NCI-H1105 (cell line): ENCODE data around the gene THUMPD1.
"Not testable (repeated sequence)": the region's sequence is repeated elsewhere in the genome, so short reads cannot be mapped to it uniquely, and the experiment has no call there.

Experiments
- DNase-seq: peaks from one replicate; lab custom pipeline; 2025; lab: John Stamatoyannopoulos, UW

Gene THUMPD1

DNA sequence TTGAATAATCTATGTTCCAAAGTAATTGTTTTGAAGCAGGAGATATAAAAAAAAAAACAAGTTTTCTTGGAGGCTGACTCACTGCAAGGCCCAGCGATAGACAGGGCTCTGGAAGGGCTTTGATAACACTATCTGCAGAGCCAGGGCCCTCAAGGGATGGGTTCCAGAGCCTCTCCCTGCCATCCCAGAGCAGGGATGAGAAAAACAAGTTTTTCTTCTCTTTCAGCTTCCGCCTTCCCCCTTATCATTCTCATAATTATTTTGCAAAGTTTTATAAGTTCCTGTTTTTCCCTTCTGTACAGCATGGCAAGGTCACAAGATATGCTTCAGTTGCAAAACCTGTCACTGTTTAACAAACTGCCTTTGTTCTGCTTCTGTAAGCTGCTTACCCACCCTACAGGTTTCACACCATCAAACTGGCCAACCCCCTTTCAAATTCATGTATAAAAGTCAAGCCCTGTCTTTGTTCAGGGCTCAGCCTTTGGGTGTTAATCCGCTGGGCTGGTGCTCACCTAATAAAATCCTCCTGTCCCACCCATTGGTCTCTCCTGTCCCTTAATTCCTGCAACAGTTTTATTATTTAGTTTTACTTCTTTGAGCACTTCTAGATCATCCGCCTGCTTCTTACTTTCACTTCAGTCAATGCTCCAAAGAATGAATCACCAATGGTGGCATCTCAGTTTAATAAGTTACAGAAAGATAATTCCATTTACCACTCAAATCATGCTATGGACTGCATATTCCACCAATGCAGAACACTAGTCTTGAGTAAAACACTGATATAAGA lies 5.6 kb upstream of the THUMPD1 start:
- DNase-seq, result no peak

DNA sequence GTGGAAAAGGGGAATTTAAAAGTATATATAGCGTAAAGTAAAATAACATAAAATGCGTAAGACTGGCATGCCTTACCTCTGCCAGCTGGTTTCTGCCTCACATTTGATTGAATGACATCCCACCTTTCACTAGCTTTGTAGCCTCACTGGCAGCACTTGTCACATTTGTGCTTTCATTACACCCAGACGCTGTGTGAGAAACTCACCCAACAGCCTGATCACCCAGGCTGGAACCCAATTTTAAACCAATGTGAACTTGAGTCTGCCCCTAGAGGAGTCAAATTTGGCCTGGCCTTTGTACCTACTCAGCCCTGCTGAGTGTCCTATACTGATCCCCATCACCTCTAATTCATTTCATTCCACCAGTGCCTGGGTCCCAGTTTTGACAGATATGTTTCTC lies 4.8 kb upstream of the THUMPD1 start:
- no peak for DNase-seq

DNA sequence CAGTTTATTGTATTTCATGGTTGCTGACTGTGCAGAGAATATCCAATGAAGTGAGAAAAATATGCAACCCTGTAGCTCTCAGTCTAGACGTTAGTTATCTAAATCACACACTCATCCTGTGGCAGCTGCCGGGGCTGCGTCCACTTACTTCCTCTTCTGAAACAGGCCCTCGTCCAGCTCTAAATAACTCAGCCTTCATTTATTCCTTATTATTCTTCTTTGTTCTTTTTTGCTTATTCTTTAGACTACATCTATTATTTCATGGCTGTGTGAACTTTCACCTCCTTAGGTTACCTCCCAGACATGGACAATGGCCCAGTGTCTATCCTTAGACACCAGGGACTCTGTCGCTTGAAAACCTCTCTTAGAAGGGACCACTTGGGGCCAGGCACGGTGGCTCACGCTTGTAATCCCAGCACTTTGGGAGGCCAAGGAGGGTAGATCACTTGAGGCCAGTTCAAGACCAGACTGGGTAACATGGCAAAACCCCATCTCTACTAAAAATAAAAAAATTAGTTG lies 3.4 kb upstream of the THUMPD1 start:
- no peak for DNase-seq

DNA sequence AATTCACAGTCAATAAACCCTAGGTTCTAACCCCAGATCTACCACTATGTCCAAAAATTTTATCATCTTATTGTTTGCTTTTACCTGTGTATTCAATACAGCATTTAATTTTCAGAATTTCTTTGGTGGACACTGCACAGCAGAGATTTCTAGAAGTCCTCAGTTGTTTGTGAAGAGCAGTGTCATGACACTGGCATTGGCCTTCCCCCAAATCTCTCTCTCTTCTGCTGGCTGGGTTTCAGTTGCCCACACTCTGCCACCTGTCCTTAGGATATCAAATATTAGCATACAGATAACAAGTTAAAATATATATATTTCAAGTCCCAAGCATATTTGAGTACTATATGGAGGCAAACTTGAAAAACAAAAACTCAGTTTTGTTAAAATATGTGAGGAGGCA lies 2.0 kb upstream of the THUMPD1 start:
- DNase-seq, result no peak

DNA sequence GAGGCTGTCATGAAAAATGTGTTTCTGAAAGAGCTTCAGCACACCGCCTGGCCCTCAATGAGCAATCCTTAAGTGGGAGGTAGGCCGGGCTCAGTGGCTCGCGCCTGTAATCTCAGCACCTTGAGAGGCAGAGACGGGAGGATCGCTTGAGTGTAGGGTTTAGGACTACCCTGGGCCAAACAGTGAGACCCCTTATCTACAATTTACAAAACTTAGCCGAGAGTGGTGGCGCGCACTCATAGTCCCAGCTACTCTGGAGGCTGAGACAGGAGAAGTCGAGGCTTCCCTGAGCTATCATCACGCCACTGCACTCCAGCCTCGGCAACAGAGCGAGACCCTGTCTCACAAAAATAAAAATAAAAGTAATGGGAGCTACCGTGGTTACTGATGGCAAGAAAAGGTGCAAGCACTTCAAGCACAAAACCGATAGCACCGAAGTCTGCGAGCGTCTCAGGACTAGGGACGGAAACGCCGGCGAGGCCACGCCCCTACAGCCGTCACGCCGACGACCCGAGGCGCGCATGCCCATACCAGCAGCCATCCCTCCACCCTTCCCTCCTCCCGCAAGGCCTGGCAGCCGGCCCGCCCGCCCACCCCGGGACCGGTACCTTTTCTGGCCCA lies 607 bp downstream of the THUMPD1 start:
- DNase-seq, result peak; percentile 16

DNA sequence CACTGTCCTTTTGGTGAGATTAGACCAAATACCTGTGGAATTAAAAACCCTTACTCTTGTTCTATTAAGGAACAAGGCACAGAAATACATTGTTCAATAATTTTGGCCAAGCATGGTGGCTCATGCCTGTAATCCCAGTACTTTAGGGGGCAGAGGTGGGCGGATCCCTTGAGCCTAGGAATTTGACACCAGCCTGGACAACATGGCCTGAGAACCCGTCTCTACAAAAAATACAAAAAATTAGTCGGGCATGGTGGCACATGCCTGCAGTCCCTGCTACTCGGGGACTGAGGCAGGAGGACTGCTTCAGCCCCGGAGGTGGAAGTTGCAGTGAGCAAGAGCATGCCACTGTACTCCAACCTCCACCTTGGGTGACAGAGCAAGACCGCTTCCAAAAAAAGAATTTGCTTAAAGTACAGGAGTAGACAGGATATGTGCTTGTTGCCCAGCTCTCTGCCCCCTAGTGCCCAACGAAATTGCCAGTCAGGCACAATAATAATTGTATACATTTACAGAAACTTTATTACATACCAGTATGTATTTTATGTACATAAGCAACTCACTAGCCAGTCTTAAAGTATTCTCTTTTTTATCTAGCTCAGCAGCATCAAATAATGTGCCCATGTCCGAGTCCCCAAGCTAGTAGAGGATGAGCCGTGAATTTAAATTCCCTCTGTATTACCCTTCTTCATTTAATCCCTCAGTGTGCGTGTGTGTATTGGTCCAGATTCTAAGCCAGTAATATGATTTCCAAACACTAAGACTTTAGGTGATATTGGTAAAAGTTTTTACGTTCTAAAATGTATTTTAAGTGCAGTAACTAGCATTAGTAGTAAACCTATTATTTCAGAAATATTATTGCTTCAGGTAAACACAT lies 1.4 kb downstream of the THUMPD1 start:
- no peak for DNase-seq

DNA sequence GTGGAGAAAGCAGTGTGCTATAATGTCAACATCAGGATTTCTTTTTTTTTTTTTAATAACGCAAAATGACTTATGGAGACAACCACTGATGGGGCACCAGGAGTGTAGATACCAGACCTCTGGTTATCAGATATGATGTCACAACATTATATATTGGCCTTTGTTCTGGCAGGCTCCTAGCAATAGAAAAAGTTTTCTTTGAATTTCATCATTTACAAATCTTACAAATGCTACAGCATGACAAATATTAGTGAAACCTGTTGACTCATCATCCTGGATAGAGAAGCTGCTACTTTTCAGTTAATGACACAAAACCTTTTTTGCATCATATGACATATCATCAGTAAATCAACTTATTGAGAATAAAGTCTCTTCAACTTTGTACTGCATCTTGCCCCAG lies 6.1 kb downstream of the THUMPD1 start:
- no peak for DNase-seq

DNA sequence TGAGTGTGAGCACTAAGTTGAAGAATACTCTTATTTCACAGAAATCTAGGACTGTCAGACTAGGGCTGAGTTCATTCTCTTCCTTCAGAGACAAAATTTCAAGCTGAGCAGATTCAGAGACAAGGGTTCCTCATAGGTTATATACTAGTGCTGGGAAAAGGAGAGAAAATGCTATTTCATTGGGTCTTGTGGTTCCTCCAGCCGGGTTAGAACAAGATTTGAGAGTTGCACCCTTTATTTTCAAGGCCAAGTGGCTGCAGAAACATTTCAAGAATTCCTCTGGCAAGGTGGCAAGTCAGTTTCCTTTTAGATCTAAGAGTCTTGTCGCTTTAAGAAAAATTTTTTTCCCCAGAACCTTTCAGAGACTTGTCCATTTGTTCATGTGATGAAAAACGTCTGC lies 6.8 kb downstream of the THUMPD1 start:
- no peak for DNase-seq

DNA sequence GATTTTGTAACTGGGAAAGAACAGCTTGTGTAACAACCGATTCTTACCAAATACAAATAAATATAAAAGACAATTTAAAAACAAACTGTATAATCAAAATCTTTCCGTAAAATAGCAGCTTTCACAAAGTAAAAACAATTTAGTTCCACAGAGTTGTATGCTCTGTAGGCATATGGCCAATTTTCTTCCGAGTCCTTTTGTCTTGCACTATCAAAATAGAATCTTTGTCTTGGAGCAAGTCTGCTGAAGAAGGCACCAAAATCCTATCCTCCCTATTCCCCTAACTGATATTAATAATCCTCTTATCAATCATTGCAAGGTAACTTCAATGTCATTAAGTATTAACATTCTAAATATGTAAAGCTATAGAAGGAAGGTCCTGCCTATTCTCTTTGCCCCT lies 7.6 kb downstream of the THUMPD1 start:
- no peak for DNase-seq

DNA sequence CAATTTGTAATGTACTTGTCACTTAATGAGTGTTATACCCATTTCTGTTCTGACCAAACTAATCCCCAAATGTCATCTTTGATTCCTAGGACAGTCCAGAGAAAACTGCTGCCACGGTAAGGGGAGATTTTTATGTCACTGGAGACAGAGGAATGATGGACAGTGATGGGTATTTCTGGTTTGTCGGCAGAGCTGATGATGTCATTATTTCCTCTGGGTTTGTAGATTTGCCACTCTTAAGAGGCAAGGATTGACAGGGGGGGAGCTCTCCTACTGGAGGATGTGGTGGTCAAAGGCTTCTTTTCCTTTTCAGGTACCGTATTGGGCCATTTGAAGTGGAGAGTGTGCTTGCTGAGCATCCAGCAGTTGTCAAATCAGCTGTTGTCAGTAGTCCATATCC lies 12.5 kb downstream of the THUMPD1 start:
- DNase-seq, result no peak

DNA sequence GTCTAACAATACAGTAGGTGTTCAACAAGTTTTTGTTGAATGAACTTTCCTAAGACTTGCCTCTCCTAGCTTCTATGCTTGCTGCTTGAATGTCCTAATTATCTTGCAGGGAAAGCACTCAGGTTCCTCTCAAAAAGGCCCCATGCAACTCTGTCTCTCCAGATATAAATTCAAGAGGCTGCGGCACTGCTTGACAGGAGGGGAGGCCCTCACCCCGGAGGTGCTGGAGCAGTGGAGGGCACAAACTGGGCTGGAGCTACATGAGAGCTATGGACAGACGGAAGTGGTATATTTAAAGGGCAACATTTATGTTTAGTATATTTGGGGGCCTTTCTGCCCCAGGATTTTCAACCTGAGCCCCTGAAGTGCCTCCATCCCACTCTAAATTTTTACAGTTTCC lies 14.4 kb downstream of the THUMPD1 start:
- no peak for DNase-seq

DNA sequence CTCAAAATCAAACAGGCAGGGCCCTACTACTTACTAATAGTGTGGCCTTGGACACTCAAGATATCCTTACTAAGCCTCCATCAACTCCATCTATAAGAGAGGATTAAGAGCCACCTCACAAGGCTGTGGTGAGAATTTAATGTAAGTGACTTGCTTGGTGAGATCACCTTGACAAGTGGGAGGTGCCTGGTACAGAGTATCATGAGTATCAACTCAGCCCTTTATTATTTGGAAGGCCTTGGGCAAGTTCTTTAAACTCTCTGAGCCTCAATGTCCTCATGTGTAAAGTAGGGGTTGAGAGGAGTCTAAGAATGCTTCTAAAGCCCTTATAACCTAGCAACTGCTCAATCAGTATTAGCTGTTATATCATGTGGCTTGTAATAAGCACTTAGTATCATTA lies 15.0 kb downstream of the THUMPD1 start:
- DNase-seq, result no peak

DNA sequence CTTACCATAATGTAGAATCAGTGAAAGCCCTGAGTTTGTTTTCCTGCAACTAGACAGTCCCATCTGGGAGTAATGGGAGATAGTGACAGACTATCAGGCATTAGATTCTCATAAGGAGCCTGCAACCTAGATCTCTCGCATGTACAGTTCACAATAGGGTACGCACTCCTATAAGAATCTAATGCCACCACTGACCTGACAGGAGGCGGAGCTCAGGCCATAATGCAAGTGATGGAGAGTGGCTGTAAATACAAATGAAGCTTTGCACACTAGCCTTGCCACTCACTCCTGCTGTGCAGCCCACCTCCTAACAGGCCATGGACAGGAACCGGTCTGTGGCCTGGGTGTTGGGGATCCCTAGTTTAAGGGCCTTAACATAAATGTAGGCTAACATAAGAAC lies 21.4 kb downstream of the THUMPD1 start:
- DNase-seq, result no peak

DNA sequence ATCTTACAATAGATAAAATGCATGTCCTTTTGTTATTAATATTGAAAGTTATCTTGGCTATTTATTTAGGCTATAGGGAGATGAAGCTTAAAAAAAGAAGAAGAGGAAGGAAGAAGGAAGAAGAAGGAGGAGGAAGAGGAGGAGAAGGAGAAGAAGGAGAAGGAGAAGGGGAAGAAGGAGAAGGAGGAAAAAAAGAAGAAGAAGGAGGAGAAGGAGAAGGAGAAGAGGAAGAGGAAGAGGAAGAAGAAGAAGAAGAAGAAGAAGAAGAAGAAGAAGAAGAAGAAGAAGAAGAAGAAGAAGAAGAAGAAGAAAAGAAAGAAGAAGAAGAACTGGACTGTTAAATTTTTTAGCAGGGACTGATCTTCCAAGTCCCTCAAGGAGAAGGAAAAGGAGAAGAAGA lies 23.9 kb downstream of the THUMPD1 start:
- not testable (repeated sequence) for DNase-seq

DNA sequence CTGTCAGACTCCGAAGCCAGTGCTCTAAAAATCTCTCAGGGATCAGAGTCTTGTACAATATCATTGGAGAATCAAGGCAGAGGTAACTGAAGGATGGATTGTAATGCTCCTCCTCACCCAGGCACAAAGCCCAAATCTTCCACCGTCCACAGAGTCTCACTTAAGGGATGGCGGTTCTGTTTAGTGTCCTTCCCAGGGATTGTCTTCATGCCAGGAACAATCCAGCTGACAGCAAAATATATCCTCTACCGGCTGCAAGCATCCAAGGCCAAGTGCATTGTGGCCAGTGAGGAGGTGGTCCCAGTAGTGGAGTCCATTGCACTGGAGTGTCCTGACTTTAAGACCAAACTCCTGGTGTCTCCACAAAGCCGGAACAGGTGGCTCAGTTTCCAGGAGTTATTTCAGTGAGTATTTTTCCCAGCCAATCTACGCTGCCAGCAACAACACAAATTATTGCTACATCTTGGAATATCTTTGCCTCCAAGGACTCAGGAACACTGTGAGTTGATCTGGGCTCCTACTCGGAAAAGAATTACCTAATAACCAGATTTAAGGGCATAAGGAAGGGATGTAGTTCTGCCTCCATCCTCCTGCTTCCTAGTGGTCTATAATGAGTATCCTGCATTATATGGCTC lies 30.2 kb downstream of the THUMPD1 start:
- no peak for DNase-seq

DNA sequence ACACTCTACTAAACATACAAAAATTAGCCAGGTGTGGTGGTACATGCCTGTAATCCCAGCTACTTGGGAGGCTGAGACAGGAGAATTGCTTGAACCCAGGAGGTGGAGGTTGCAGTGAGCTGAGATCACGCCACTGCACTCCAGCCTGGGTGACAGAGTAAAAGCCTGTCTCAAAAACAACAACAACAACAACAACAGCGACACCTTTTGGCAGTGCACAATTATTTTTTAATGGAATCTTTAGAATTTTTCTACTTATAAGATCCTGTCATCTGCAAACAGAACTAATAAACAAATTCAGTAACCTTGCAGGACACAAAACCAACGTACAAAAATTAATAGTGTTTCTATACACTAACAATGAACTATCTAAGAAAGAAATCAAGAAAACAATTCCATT lies 33.5 kb downstream of the THUMPD1 start:
- not testable (repeated sequence) for DNase-seq

DNA sequence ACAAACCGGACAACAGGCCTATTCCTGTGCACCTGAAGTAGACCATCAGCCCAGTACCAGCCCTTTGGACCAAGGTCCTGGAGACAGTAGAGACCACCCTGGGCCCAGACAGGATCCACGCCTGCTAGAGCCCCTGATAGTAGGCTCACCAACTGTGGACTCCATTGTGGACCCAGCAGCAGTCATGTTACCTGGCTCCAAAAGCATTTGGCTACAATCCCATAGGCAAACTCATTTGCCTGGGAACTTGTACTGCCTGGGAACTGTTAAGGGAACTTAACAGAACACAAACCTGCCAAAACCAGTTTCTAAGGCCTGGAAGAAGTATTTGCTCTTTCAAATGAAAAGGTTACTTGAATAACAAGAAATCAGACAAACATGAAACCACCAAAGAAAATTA lies 34.2 kb downstream of the THUMPD1 start:
- DNase-seq, result no peak

DNA sequence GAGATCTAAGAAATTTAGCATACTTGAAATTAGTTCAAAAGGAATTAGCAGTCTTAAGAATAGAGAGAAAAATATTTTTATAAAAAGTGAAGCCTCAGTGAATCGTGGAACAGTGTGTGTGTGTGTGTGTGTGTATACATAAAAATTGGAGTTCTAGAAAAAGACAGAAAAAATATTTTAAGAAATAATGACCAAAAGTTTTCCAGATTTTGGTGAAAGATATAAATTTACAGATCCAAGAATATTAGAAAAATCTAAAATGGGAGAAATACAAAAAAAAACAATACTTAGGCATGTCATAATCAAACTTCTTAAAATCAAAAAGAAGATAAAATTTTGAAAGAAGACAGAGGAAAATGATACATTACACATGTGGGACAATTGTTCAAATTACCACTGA lies 35.6 kb downstream of the THUMPD1 start:
- not testable (repeated sequence) for DNase-seq

DNA sequence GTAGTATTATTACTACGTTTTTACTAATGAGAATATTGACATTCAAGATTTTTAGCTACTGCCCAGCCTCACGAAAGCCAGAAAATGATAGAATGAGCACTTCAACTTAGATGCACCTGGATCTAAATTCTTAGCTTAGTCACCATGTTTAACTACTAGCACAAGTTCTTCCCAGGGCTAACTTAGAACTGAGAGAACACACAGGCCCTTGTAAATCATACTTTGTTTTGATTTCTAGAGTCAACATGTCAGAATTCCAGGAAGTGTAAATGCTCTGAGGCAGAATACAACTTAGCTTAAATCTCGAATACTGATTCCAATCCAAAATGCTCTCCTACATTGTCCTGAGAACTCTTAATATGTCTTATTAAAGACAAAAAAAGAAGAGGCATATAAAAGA lies 37.3 kb downstream of the THUMPD1 start:
- no peak for DNase-seq

DNA sequence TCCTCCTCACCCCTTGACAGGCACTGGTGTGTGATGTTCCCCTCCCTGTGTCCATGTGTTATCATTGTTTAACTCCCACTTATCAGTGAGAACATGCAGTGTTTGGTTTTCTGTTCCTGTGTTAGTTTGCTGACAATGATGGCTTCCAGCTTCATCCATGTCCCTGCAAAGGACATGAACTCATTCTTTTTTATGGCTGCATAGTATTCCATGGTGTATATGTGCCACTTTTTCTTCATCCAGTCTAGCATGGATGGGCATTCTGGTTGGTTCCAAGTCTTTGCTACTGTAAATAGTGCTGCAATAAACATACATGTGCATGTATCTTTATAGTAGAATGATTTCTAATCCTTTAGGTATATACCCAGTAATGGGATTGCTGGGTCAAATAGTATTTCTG lies 39.9 kb downstream of the THUMPD1 start:
- DNase-seq, result not testable (repeated sequence)

DNA sequence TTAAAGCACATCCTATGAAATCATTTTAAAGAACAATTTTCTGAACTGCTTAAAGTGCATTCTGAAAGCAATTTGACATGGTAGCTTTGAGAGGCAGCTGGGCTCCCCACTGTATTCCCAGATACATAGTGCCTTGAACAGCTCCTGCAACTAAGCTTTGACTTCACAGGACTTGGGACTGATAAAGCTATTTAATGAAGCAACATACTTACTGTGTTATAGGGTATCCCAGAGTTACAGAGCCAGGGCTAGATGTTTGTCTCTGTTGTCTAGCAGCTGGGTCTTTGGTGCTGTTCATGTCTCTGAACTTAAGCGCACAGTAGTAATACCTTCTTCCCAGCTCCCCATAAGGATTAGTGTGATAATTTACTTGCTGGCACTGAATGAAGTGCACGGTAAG lies 45.0 kb downstream of the THUMPD1 start:
- DNase-seq, result no peak

DNA sequence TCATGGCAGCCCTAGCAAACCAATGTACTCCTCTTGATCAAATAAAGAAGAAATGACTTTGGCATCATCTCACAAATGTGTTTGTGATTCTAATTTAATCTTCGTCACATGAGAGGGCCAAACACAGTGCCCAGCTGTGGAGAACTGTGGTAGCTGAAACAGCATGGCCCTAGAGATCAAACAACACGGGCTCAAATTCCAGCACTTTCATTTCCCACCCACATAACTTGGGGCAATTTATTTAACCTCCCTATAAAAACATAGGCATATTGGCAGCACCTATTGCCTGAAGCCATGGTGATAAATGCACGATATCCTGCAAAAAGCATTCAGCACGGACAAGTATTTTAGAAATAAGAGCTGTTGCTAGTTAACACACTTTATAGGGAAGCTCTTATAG lies 46.6 kb downstream of the THUMPD1 start:
- no peak for DNase-seq
